GM18867 (cell line): ENCODE measurements around the gene KRT4.

Experiments used
- ATAC-seq: cut with Tn5 transposase; IDR thresholded peaks from one replicate; pipeline ENCODE4 v1.9.1; 2021; ENCODE audit warnings: mild to moderate bottlenecking, moderate library complexity; ENCODE audit not compliant: unreplicated experiment

Gene KRT4

DNA sequence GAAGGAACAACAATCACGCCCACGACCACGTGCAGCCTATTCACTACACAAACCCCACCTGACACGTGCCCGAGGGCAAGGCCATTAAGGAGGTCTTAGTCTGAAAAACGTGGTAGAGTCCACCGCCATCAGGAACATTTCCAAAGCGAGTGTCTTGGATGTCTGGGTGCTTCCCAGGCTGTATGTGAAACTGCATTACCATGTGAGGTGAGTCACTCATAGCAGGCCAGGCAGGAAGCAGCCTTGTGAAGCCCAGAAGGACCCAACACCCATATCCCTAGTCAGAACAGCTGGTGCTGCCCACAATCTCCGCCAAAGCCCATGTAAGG is 23.5 kb upstream of the KRT4 start:
- ATAC-seq: no peak

DNA sequence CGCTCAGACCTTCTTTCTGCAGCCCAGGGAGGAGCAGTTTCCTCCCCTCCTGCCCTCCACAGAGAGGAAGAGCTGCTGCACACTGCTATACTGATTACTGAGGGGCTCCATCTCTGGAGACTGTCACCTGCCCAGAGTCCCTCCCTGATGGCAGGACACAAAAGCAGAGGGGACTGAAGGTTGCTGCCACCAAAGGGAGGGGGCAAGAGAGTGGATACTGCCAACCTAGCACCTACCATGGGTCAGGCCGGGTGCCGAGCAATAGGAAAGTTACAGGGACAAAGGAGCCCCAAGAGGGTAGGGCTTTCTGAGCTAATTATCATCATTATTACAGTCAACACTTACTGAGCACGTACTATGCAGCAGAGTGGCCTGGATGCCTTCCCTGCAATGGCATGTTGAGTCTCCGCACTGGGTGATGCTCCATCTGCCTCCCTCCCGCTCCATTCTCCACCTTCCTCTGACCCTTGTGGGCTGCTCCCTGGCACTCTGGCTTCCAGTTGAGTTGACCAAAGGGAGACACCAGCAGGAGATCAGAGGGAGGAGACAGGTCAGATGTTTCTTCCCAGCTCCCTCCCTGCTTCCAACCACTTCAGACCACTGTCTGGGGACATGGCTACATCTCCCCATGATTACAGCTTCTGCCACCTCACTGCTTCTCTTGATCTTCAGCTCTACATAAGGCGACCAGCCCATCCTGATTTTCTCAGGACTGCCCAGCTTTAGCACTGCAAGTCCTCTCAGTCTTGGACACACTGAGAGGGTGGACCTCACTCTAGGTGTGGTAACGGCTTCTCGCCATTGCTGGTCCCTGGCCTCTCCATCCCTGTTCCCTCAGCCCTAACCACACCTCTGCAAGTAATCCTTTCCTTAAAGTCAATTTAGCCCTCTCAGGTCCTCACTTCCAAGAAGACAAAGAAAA is 22.8 kb upstream of the KRT4 start:
- no peak for ATAC-seq

DNA sequence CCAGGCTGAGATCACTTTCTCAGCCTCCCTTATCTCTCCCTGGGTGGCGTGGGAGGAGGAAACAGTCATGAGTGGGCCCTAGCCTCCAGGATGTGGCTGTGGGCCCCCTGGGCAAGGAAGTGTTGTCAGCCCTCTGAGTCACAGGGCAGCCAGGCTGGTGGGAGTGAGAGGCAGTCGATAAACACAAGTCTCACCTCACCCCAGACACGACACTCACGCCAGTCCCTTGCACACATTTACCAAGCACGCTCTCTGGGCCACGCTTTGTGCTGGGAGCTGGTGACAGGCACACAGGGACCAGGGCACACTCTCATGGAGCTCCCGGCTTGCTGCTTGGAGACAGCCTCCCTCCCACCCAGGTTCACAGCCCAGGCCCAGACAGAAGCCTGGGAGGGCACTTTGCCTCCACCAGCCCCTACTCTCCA is 22.1 kb upstream of the KRT4 start:
- no peak for ATAC-seq

DNA sequence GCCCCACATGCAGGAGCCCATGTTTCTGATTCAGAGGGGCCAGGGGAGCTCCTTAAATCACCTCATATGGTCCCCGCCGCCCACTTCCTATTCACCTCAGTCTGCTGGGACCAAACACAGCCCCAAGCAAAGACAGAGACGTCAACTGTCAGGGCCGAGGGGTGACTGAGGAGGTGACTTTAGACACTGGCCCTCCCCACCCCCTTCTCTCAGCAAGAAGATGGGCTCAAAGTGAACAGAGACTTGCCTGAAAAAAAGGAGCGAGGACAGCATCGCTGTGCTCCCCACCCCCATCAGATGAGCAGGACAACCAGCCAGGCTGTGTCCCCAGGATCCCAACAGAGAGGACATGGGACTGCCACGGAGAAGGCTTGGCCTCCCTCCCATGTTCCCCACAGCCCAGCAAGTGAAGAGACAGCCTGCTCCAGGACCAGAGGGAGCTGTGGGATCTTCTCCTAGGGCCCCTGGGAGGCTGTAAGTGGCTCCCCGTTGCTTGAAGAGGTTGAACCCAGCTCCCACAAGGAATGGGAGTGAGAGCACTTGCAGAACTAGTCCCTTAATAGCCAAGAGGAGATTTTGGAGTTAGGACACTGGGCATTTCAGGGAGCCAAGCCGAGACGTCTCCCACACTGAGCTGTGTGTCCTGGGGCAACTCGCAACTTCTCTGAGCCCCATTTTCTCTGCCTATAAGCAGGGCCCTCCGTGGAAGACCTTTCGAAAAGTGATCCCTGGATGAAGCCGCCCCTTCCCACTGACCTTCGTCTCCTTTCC is 21.5 kb upstream of the KRT4 start:
- ATAC-seq: no peak

DNA sequence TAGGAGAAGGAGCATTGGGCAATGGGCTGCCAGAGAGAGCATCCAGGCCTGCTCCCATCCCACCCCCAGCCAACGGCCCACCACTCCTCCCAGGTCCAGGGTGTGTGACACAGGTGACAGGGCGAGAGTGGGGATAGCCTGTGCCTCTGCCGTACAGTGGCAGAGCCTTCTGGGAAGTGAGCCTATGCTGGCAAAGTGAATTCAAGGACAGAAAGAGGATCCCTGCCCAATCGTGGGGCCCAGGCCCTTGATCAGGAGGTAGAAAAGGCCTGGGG is 20.7 kb upstream of the KRT4 start:
- no peak for ATAC-seq

DNA sequence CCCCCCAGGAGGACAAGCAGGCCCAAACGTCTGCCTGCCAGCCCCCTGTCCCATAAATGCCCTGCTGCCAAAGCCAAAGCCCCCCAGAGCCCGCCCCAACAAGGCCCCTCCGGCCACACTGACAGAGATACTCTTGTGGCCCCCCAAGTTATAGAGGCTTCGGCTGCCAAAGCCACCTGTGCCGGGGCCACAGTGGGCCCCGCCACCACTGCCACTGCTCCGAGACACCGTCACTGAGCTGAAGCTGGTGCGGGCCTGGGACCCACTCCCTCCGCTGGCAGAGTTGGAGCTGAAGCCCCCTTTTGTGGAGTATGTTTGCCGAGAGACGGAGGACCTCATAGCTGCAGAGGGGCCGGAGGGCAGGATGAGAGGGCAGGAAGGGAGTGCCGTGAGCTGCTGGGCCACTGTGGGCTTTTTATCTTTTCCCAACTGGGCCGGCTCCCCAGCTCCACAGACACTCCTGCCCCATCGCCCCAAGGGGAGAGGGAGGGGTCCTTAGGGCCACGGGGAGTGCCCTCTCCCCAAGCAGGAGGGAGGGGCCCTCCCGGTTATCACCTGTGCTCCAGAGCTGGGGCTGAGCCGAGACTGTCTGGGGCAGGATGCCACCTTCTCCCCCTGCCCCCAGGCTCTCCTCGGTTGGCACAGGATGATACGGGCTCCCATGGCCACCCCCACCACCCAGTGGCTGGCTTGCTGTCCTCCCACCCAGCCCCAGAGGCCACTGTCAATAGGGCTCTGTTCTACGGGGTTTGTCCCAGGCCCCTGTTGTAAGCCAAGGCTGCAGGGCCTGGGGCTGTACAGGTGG is 20.2 kb upstream of the KRT4 start, which contains the start of gene KRT79:
TSS of gene KRT79 (minus strand) at position 390 of the 805 bp plus-strand sequence. CDS start at position 339, 51 bp downstream.
- no peak for ATAC-seq

DNA sequence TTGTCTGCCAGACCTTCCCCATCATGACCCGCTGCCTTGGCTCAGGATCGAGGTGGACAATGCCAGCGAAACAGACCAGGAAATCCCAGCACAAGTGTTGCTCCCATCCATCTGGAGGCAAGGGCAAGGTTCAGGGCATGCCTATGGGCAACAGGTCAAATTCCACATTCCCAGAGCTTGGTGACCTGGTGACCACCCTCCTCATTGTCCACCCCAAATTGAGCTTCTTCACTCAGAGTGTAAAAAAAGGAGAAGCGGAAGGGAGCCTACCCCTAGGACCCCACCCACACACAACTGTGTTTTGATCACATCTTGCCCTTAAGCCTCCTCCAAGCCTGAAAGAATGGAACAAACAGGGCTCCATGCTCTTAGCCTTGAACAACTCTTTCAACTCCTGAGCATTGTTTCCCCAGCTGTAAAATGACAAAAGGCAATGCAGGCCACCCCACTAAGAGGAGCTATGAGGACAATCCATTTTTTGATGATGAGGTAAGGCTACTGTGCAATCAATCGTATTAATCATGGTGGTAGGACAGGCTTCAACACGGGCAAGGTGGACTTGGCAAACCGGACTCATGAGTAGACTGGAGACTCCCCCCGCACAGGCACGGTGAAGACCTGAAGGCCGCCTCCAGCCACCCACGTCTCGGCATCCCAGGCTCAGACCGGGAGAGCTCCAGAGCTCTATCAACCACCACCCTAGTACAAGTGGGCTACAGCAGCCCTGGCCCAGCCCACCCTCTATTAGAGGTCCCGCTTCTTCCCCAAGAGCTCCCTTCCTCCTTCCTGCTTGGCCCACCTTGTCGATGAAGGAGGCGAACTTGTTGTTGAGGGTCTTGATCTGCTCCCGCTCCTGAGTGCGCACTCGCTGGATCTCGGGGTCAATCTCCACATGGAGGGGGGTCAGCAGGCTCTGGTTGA is 19.3 kb upstream of the KRT4 start:
- ATAC-seq: no peak

DNA sequence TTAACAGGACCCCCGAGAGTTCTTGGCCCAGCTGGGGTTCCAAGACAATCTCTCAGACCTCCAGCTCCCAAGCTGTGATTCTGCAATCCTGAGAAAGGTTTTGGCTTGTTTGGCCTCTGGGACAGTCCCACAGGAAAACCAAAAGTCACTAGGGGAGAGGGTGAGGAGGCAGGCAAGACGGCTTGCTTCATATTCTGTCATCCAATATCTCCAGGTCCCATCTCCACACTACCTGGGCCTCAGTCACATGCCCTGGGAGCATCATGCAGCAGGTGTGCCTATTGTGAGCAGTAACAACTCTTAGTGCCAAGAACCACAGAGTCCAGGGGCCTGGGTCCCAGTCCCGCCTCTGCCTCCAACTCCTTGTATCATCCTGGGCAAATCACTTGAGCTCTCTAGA is 18.5 kb upstream of the KRT4 start:
- no peak for ATAC-seq

DNA sequence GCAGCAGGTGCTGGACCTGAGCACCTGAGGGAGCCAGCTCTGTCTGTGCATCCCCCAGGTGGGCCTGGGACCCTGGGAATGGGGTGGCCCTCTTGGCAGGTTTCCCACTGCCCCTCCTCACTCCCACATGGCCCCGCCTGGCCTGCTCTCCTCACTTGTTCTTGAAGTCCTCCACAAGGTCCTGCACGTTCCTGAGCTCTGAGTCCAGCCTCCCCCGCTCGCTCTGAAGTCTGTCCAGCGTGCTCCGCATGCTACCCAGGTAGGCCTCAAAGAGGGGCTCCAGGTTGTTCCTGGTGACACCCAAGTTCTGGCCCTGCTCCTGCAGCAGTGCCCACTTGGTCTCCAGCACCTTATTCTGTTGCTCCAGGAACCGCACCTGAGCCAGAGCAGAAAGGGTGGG is 17.3 kb upstream of the KRT4 start:
- ATAC-seq: no peak

DNA sequence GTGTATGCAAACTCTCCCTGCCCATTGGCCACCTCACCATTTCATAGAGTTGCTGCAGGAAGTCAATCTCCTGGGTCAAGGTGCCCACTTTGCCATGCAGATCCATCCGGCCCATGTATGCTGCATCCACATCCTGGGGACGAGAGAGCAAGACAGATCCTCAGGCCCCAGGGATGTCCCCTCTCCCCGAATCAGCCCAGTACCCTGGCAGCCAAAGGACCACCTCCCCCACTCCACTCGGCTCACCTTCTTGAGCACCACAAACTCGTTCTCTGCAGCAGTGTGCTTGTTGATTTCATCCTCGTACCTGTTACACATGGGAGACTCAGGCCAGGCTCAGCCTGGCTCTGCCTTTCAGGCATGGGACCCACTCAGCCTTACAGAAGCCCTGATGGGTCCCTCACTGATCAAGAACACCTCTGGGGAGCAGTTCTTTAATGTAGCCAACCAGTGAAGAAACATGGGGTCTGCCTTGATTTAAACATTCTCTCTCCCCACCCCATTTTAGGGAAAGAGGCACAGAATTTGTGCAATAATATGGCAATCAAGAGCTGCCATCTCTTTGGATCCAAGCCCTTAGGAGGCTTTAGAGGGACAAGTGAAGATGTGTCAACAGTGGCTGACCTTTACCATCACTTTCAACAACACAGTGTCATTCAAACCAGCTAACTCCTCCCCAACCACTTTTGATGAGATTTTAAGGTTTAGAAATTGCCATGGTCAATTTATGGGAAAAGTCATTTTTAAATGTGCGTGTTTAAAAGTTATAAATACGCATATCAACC is 16.3 kb upstream of the KRT4 start:
- ATAC-seq: no peak

DNA sequence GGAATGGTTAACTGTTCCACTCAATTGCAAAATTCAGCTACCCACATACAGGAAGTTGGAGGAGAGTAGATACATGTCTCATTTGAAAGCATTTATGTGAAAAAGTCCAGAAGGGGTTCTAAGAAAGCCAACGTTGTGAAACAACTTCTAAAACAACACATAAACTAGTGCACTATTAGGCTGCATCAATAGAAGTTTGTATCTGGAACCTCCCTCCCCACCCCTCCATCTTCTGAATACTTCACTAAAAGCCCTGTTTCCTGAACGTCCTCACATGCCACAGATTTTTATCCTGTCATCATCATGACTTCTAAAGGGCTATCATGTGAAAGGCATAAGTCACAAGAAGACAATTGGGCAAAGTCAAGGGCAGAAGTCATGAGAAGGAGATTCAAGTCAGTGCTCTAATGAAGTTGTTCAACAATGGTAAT is 14.7 kb upstream of the KRT4 start:
- no peak for ATAC-seq

DNA sequence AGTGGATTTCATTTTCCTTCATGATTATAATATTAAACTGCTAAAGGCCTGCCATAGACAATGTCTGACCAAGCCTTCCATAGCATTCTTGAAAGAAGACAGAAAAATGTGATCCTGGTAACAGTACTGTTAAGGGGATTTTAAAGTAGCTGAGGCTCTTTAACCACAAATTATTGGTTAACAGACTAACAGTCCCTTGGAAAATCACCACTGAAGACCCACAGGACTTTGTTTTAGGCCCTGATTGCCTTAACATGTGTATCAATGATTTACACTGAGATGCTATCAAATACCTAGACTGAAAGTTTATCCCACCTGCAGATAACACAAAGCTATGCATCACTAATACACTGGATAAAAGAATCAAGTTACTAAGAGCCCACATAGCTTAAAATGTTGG is 14.2 kb upstream of the KRT4 start:
- ATAC-seq: no peak

DNA sequence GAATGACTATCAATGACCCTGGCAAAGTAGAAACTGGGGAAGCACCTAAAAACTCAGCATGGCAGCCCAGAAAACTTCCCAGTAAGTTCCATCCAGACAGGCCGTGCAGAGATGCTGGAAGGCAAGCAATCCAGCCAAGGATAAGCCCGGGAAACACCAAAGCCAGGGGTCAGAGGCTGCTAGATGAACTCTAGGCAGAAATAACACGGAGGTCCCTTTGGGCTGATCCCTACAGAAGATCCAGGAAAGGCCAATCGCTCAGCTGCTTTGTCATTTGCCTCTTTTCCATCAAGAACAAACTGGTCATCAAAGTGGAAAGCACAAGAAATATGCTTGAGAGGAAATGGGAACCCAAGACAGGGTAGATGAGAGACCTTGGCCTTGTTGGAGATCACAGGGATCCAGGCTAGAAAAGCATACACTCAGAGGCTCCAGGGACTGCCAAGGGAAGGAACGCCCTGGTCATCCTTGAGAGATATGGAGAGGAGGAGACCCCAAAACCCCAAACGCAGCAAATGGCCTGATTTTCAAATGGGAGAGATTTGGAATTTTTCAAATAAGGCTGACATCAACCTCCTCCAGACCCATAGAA is 13.7 kb upstream of the KRT4 start:
- ATAC-seq: no peak

DNA sequence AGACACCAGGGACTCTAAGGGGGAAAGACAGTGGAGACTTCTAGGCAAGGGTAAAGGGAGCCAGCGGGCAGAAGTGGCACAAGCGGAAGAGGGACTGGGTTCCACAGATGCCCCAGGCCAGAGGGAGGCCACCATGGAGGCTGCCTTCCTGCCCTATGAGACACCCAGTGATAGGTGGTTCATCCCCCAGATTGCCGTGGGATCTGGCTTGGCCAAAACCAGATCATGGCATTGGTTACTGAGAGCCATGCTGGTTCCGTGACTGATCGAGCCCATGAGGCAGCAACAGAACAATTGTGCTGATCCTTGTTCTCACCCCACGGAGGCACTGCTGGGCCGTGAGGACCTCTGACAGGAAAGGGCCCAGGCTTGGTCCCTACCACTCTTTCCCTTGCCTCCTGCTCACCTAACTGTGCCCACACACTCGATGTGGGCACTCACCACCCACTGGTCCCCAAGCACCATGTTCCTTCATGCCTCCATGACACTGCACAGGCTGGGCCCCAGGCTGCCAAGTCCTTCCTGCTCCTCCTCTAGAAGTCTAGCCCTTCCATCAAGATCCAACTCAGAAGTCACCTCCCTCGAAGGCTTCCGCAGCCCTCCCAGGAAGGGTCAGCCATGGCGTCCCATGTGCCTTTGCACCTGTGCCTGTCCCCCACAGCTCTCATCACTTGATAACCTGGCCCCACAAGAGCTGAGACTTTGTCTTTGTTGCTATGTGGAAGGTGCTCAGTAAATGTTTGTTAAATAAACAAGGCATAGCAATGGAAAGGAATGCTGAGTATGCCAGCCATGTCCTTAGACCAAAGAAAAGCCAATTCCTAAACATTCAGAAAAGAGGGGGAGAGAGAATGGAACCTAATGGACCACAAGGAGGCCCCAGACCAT is 12.9 kb upstream of the KRT4 start:
- ATAC-seq: no peak

DNA sequence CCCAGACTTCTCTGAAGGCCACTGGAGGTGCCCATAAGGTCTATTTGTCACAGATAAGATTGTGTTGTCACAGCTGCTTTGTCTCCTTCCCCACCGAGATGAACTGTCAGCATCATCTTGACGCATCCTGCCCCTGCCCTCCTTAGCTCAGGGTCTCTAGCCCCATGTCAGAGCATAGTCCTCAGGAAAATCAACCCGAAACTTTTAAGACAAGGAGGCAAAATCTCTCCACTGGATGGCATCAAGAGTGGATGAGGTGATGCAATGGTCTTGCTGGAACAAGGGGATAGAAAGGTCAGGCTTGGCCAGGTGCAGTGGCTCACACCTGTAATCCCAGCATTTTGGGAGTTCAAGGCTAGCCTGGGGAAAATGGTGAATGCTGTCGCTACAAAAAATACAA is 12.0 kb upstream of the KRT4 start:
- no peak for ATAC-seq

DNA sequence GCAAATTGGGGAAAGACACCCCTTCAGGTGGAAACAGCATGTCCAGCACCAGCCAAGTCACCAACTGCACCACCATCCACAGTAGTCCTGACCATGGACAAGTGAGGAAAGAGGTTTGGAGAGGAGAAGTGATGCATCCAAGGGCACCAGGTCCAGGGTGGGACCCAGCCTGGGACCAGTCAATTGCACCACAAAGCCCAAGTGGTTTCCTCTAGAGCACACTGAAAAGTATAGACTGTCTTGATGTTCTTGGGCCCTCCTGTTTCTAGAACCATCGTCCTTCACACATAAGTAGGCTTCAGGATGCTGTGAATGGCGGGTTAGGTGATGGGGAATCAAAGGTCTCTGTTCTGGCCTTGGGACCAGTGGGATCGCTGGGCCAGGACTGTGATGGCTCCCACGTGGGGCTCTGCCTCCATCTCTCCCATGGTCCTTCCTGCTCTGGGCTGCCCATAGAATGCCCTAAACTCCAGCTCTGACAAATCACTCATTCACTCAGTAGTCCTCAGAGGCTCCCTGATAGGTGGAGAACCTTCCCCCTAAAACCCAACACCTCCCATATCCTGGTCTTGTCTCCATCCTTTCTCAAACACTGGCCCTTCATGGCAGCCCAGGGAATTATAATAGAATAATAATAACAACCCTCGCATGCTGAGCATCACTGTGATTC is 11.0 kb upstream of the KRT4 start:
- no peak for ATAC-seq

DNA sequence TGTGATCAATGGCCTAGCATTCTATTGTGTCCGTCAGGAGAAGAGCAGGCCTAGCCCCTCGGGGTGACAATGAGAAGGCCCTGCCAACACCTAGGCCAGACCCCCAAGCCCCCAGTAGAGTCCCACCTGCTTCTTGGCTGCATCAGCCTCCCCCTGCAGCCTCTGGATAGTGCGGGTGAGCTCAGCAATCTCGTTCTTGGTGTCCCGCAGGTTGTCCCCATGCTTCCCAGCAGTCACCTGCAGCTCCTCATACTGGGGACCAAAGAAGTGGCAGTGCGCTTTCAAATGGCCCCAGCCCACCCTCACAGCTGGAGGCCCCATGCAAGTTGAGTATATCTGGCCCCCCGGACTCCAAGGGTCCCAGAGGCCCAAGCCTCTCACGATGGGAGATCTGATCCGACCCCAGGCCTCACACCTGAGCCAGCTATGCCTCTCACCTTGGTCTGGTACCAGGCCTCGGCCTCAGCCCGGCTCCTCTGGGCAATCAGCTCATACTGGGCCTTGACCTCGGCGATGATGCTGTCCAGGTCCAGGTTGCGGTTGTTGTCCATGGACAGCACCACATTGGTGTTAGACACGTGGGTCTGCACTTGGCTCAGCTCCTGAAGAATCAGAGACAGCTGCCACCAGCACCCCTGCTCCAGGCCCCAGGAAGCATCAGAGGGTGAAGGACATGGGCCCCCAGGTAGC is 10.0 kb upstream of the KRT4 start:
- no peak for ATAC-seq
